ENCODE measurements around the gene SREBF1.

SREBF1 gene

DNA sequence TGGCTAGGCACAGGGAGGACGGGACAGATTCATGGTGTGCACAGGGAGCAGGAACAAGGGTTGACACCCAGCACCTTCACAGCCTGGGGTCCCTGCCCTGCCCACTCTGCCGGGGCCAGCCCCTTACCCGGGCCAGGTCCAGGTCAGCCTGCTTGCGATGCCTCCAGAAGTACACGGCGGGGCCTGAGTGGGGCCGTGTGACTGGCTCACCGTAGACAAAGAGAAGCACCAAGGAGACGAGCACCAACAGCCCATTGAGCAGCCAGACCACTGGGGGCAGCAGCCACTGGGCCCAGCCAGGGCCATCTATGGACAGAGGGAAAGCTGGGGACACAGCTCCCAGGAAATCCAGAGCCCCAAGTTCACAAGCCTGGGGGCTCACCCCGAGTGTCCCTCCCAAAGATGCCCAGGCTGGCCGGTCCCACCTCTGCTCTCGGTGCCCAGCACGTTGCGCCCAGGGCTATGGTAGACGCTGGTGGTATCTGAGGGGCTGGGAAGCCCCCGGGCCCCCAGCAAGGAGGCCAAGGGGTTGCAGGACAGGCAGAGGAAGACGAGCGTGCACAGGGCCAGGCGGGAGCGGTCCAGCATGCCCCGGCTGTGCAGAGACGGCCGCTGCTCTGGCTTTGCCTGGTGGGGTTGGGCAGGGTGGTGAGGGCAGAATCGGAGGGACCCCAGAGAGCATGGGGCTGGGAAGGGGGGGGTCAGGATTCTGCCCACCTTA, 19.8 kb downstream of the SREBF1 start:
- peaks cover 8 to 88% (median 53%) of the 10 kb centered on the region in 4 experiments for H3K36me3 ChIP-seq (ENCODE audit: control insufficient read depth in 4 of 4, insufficient read depth in 4 of 4, low read length in 3 of 4)
- no peaks in the 10 kb centered on the region for H3K27me3 ChIP-seq (replicated peaks in 2 of 5; ENCODE audit: control insufficient read depth in 4 of 5, insufficient read depth in 5 of 5, low read length in 4 of 5)
- peaks cover 0 to 34% (median 5%) of the 10 kb centered on the region in 4 experiments for H3K4me1 ChIP-seq (ENCODE audit: control extremely low read depth in 1 of 4, control insufficient read depth in 4 of 4, insufficient read depth in 4 of 4, low read length in 3 of 4)
- no peaks in the 10 kb centered on the region for H3K9me3 ChIP-seq (ENCODE audit: control extremely low read depth in 1 of 5, control insufficient read depth in 4 of 5, insufficient read depth in 2 of 5, low read depth in 1 of 5, low read length in 4 of 5)
- 95% methylated on average over 23 of the region's 24 CpGs for WGBS (ENCODE audit: insufficient coverage)
- no peak for DNase-seq
- no peak overlapping the region for H3K4me3 ChIP-seq (ENCODE audit: control insufficient read depth in 1 of 7, extremely low read depth in 1 of 7, insufficient read depth in 4 of 7, low read depth in 2 of 7, low read length in 6 of 7)
- ChIA-PET POLR2A (interaction anchor here (0.6 kb wide), 1 partner anchor 136 kb away, joined by 3 read pairs; the partner anchor contains the start of gene RAI1), CTCF (interaction anchor here (2.0 to 21.2 kb wide), 2 partner anchors 9 to 41 kb away, joined by 6 to 295 read pairs; no protein-coding TSS in a partner anchor)
- H3K27ac ChIP-seq (ENCODE audit: insufficient read depth in 1 of 2, low read depth in 1 of 2, low read length in 2 of 2, poor library complexity in 1 of 2, severe bottlenecking in 2 of 2): no peak overlapping the region

DNA sequence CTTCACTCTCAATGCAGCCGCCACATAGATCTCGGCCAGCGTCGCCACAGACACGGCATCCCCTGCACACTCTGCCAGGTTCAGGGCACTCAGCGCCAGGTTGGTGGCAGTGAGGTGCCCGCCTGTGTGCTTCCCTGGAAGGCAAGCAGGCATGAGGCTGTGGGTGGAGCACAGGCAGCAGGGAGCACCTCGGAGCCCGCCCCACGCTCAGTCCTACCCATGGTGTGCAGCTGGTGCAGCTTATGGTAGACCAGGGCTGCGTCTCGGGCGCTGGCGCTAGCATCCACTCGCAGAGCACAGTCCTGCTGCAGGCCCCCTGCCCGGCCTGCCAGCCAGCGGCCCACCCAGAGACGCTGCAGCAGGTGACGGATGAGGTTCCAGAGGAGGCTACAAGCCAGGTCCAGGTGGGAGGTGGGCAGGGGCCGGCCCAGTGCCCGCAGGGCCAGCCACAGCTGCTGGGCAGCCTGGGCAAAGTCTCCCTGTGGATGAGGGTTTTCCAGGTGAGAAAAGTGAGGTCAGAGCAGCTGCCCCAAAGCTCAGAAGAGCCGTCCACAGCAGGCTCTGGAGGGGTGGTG, 20.5 kb downstream of the SREBF1 start:
- no peak overlapping the region for H3K4me3 ChIP-seq (ENCODE audit: control insufficient read depth in 1 of 7, extremely low read depth in 1 of 7, insufficient read depth in 4 of 7, low read depth in 2 of 7, low read length in 6 of 7)
- no peaks in the 10 kb centered on the region for H3K27me3 ChIP-seq (replicated peaks in 2 of 5; ENCODE audit: control insufficient read depth in 4 of 5, insufficient read depth in 5 of 5, low read length in 4 of 5)
- WGBS (ENCODE audit: insufficient coverage): 92% methylated on average over 20 of the region's 22 CpGs
- peaks cover 8 to 89% (median 53%) of the 10 kb centered on the region in 4 experiments for H3K36me3 ChIP-seq (ENCODE audit: control insufficient read depth in 4 of 4, insufficient read depth in 4 of 4, low read length in 3 of 4)
- ChIA-PET CTCF (interaction anchor here (2.0 to 21.2 kb wide), 2 partner anchors 10 to 42 kb away, joined by 6 to 295 read pairs; no protein-coding TSS in a partner anchor), POLR2A (interaction anchor here (0.6 kb wide), 1 partner anchor 135 kb away, joined by 3 read pairs; the partner anchor contains the start of gene RAI1)
- H3K27ac ChIP-seq (ENCODE audit: insufficient read depth in 1 of 2, low read depth in 1 of 2, low read length in 2 of 2, poor library complexity in 1 of 2, severe bottlenecking in 2 of 2): no peak overlapping the region
- DNase-seq: no peak
- peaks cover 0 to 33% (median 7%) of the 10 kb centered on the region in 4 experiments for H3K4me1 ChIP-seq (ENCODE audit: control extremely low read depth in 1 of 4, control insufficient read depth in 4 of 4, insufficient read depth in 4 of 4, low read length in 3 of 4)
- H3K9me3 ChIP-seq (ENCODE audit: control extremely low read depth in 1 of 5, control insufficient read depth in 4 of 5, insufficient read depth in 2 of 5, low read depth in 1 of 5, low read length in 4 of 5): no peaks in the 10 kb centered on the region

DNA sequence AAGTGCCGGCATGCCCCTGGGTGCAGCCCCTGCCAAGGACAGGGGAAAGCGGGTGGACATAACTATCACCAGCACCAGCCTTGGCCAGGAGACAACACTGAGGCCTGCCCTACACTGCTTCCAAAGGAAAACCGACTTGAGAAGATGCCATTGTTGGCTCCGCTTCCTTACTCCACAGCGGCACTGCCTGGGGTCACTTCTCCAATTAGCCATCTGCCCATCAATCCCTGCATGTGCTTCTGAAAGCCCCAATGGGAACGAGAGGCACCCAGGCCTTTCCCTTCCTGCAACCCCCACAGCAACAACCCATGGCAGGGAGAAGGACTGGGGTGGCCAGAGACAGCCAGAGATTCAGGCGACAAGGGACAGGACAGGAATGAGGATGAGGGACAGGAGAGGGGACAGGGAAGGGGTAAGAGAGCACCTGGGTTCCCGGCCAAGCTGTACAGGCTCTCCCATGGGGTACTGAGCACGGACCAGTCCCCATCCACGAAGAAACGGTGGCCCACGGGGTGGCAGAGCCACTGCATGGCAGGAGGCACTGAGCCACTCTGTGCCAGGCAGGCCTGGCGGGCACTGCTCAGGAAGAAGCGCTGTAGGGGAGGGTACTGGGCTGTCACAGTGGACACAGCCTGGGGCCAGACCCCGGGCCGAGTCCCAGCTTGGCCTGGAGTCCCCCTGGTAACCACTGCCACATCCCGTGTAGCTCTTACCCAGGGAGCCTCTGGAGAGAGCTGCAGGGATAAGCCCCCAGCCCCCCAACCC, 21.2 kb downstream of the SREBF1 start:
- WGBS (ENCODE audit: insufficient coverage): 97% methylated on average over 12 of the region's 17 CpGs
- H3K27ac ChIP-seq (ENCODE audit: insufficient read depth in 1 of 2, low read depth in 1 of 2, low read length in 2 of 2, poor library complexity in 1 of 2, severe bottlenecking in 2 of 2): no peak overlapping the region

GRCh38 chr17:17815062-17815406, 21.8 kb downstream of the SREBF1 start:
- Histone ChIP-seq H3K27ac (ENCODE audit: insufficient read depth in 1 of 2, low read depth in 1 of 2, low read length in 2 of 2, poor library complexity in 1 of 2, severe bottlenecking in 2 of 2) (no peak overlapping the region), H3K4me1 (ENCODE audit: control extremely low read depth in 1 of 4, control insufficient read depth in 4 of 4, insufficient read depth in 4 of 4, low read length in 3 of 4) (peaks cover 0 to 21% (median 7%) of the 10 kb centered on the region in 4 experiments), H3K9me3 (ENCODE audit: control extremely low read depth in 1 of 5, control insufficient read depth in 4 of 5, insufficient read depth in 2 of 5, low read depth in 1 of 5, low read length in 4 of 5) (no peaks in the 10 kb centered on the region), H3K36me3 (ENCODE audit: control insufficient read depth in 4 of 4, insufficient read depth in 4 of 4, low read length in 3 of 4) (peaks cover 8 to 90% (median 54%) of the 10 kb centered on the region in 4 experiments), H3K4me3 (ENCODE audit: control insufficient read depth in 1 of 7, extremely low read depth in 1 of 7, insufficient read depth in 4 of 7, low read depth in 2 of 7, low read length in 6 of 7) (no peak overlapping the region), H3K27me3 (replicated peaks in 2 of 5; ENCODE audit: control insufficient read depth in 4 of 5, insufficient read depth in 5 of 5, low read length in 4 of 5) (no peaks in the 10 kb centered on the region)
- ChIA-PET POLR2A (no interaction called here), CTCF (interaction anchor here (1.0 to 21.2 kb wide), 7 partner anchors 13 to 136 kb away, joined by 3 to 295 read pairs (median 4); no protein-coding TSS in a partner anchor)
- WGBS (ENCODE audit: insufficient coverage): 89% methylated on average over 6 of the region's 8 CpGs
- DNase-seq: no peak

More for the DNA sequence above, 21.2 kb downstream of the SREBF1 start:
- ChIA-PET CTCF (interaction anchor here (1.0 to 21.2 kb wide), 7 partner anchors 11 to 137 kb away, joined by 3 to 295 read pairs (median 6); no protein-coding TSS in a partner anchor), POLR2A (no interaction called here)
- Histone ChIP-seq H3K27me3 (replicated peaks in 2 of 5; ENCODE audit: control insufficient read depth in 4 of 5, insufficient read depth in 5 of 5, low read length in 4 of 5) (no peaks in the 10 kb centered on the region), H3K4me1 (ENCODE audit: control extremely low read depth in 1 of 4, control insufficient read depth in 4 of 4, insufficient read depth in 4 of 4, low read length in 3 of 4) (peaks cover 0 to 26% (median 7%) of the 10 kb centered on the region in 4 experiments), H3K9me3 (ENCODE audit: control extremely low read depth in 1 of 5, control insufficient read depth in 4 of 5, insufficient read depth in 2 of 5, low read depth in 1 of 5, low read length in 4 of 5) (no peaks in the 10 kb centered on the region), H3K4me3 (ENCODE audit: control insufficient read depth in 1 of 7, extremely low read depth in 1 of 7, insufficient read depth in 4 of 7, low read depth in 2 of 7, low read length in 6 of 7) (no peak overlapping the region), H3K36me3 (ENCODE audit: control insufficient read depth in 4 of 4, insufficient read depth in 4 of 4, low read length in 3 of 4) (peaks cover 8 to 90% (median 55%) of the 10 kb centered on the region in 4 experiments)
- DNase-seq: no peak

GRCh38 chr17:17814162-17815061, 22.4 kb downstream of the SREBF1 start:
- DNase-seq: no peak
- 93% methylated on average over 9 of the region's 20 CpGs for WGBS (ENCODE audit: insufficient coverage)
- H3K27ac ChIP-seq (ENCODE audit: insufficient read depth in 1 of 2, low read depth in 1 of 2, low read length in 2 of 2, poor library complexity in 1 of 2, severe bottlenecking in 2 of 2): no peak overlapping the region
- peaks cover 8 to 86% (median 53%) of the 10 kb centered on the region in 4 experiments for H3K36me3 ChIP-seq (ENCODE audit: control insufficient read depth in 4 of 4, insufficient read depth in 4 of 4, low read length in 3 of 4)
- CTCF ChIA-PET: interaction anchor here (1.0 to 21.2 kb wide), 10 partner anchors 7 to 135 kb away, joined by 3 to 295 read pairs (median 9); no protein-coding TSS in a partner anchor
- POLR2A ChIA-PET: interaction anchor here (0.9 kb wide), 1 partner anchor 26 kb away, joined by 3 read pairs; no protein-coding TSS in a partner anchor
- H3K4me1 ChIP-seq (ENCODE audit: control extremely low read depth in 1 of 4, control insufficient read depth in 4 of 4, insufficient read depth in 4 of 4, low read length in 3 of 4): peaks cover 0 to 14% (median 6%) of the 10 kb centered on the region in 4 experiments
- H3K9me3 ChIP-seq (ENCODE audit: control extremely low read depth in 1 of 5, control insufficient read depth in 4 of 5, insufficient read depth in 2 of 5, low read depth in 1 of 5, low read length in 4 of 5): no peaks in the 10 kb centered on the region
- H3K27me3 ChIP-seq (replicated peaks in 2 of 5; ENCODE audit: control insufficient read depth in 4 of 5, insufficient read depth in 5 of 5, low read length in 4 of 5): no peaks in the 10 kb centered on the region
- H3K4me3 ChIP-seq (ENCODE audit: control insufficient read depth in 1 of 7, extremely low read depth in 1 of 7, insufficient read depth in 4 of 7, low read depth in 2 of 7, low read length in 6 of 7): no peak overlapping the region

GRCh38 chr17:17813725-17814095, 23.1 kb downstream of the SREBF1 start:
- Histone ChIP-seq H3K27me3 (replicated peaks in 2 of 5; ENCODE audit: control insufficient read depth in 4 of 5, insufficient read depth in 5 of 5, low read length in 4 of 5) (no peaks in the 10 kb centered on the region), H3K9me3 (ENCODE audit: control extremely low read depth in 1 of 5, control insufficient read depth in 4 of 5, insufficient read depth in 2 of 5, low read depth in 1 of 5, low read length in 4 of 5) (no peaks in the 10 kb centered on the region), H3K4me1 (ENCODE audit: control extremely low read depth in 1 of 4, control insufficient read depth in 4 of 4, insufficient read depth in 4 of 4, low read length in 3 of 4) (peaks cover 0 to 14% (median 6%) of the 10 kb centered on the region in 4 experiments), H3K27ac (ENCODE audit: insufficient read depth in 1 of 2, low read depth in 1 of 2, low read length in 2 of 2, poor library complexity in 1 of 2, severe bottlenecking in 2 of 2) (no peak overlapping the region), H3K4me3 (ENCODE audit: control insufficient read depth in 1 of 7, extremely low read depth in 1 of 7, insufficient read depth in 4 of 7, low read depth in 2 of 7, low read length in 6 of 7) (no peak overlapping the region), H3K36me3 (ENCODE audit: control insufficient read depth in 4 of 4, insufficient read depth in 4 of 4, low read length in 3 of 4) (peaks cover 8 to 80% (median 49%) of the 10 kb centered on the region in 4 experiments)
- 95% methylated on average over 16 of the region's 16 CpGs for WGBS (ENCODE audit: insufficient coverage)
- ChIA-PET CTCF (interaction anchor here (1.0 to 21.2 kb wide), 9 partner anchors 8 to 220 kb away, joined by 3 to 295 read pairs (median 14); no protein-coding TSS in a partner anchor), POLR2A (interaction anchor here (0.9 to 1.6 kb wide), 2 partner anchors 27 to 47 kb away, joined by 3 to 5 read pairs; no protein-coding TSS in a partner anchor)
- no peak for DNase-seq

Measured in common myeloid progenitor, CD34-positive (primary cell).